ENCODE measurements around the gene AQP6. TPM values are rescaled to one million over a fixed set of nuclear protein-coding genes. Genes with fewer than 3 reads are reported as not detected.

The AQP6 gene
- total RNA-seq, 1 donor from 2014 or later: 0.35 TPM

GRCh38 chr12:49944718-49945117, 28.0 kb upstream of the AQP6 start:
- Histone ChIP-seq H3K4me3 (no peak overlapping the region), H3K27ac (no peak overlapping the region), H3K36me3 (no peaks in the 10 kb centered on the region), H3K4me1 (peaks cover 11% of the 10 kb centered on the region), H3K27me3 (no peaks in the 10 kb centered on the region), H3K9me3 (no peaks in the 10 kb centered on the region)
- ATAC-seq: no peak
- TF ChIP-seq CTCF (IDR thresholded peaks at IDR 0.05): no peak
- peak; percentile 28 for DNase-seq
- intact Hi-C loops (cut with DNase I): no loop called here

- Histone ChIP-seq H3K36me3 (no peaks in the 10 kb centered on the region), H3K4me3 (peak overlapping the region; percentile 28), H3K9me3 (no peaks in the 10 kb centered on the region), H3K27ac (no peak overlapping the region), H3K27me3 (no peaks in the 10 kb centered on the region), H3K4me1 (peaks cover 11% of the 10 kb centered on the region)
- peak; percentile 89 for TF ChIP-seq CTCF (IDR thresholded peaks at IDR 0.05)
- peak; percentile 90 for DNase-seq
- peak; percentile 94 for ATAC-seq
- intact Hi-C loops (cut with DNase I): no loop called here
Measured at GRCh38 chr12:49945394-49946080, 27.2 kb upstream of the AQP6 start.

GRCh38 chr12:49946086-49946485, 26.7 kb upstream of the AQP6 start:
- no peaks in the 10 kb centered on the region for H3K36me3 ChIP-seq
- peaks cover 11% of the 10 kb centered on the region for H3K4me1 ChIP-seq
- DNase-seq: peak; percentile 60
- TF ChIP-seq CTCF (IDR thresholded peaks at IDR 0.05): no peak
- no peaks in the 10 kb centered on the region for H3K27me3 ChIP-seq
- ATAC-seq: no peak
- no peak overlapping the region for H3K4me3 ChIP-seq
- H3K27ac ChIP-seq: no peak overlapping the region
- intact Hi-C loops (cut with DNase I): no loop called here
- no peaks in the 10 kb centered on the region for H3K9me3 ChIP-seq

DNA sequence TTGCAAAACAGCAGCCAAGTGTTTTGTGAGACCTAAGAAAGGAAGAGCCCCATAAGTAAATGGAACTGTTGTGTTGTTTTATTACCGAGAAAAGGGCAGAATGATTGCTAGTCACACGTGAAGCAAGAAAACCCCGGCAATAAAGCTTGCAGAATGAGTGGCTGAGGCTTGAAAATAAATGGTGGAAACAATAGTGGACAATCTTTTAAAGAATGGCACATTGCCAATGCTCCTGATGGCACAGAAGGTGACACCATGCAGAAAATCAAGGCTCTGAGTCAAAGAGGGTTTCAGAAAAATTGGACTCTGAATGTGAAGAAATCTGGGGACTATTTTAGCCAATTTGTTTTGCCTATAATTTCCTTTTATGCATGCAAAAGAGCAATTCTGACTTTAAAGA, 26.2 kb upstream of the AQP6 start:
- H3K4me3 ChIP-seq: no peak overlapping the region
- ATAC-seq (no peak), DNase-seq (no peak)
- H3K27ac ChIP-seq: no peak overlapping the region
- H3K4me1 ChIP-seq: peaks cover 11% of the 10 kb centered on the region
- H3K27me3 ChIP-seq: no peaks in the 10 kb centered on the region
- intact Hi-C loops (cut with DNase I): no loop called here
- no peaks in the 10 kb centered on the region for H3K9me3 ChIP-seq
- no peaks in the 10 kb centered on the region for H3K36me3 ChIP-seq
- TF ChIP-seq CTCF (IDR thresholded peaks at IDR 0.05): no peak

GRCh38 chr12:49947593-49948226, 25.0 kb upstream of the AQP6 start:
- ATAC-seq (no peak), DNase-seq (no peak)
- intact Hi-C loops (cut with DNase I): no loop called here
- H3K9me3 ChIP-seq: no peaks in the 10 kb centered on the region
- H3K36me3 ChIP-seq: no peaks in the 10 kb centered on the region
- H3K27ac ChIP-seq: no peak overlapping the region
- no peak overlapping the region for H3K4me3 ChIP-seq
- H3K27me3 ChIP-seq: no peaks in the 10 kb centered on the region
- H3K4me1 ChIP-seq: peaks cover 18% of the 10 kb centered on the region
- no peak for TF ChIP-seq CTCF (IDR thresholded peaks at IDR 0.05)

Data from upper lobe of right lung (tissue), 1 donor.